ENCODE measurements around the gene VSIG4.
"Not testable (repeated sequence)": the region's sequence is repeated elsewhere in the genome, so short reads cannot be mapped to it uniquely, and the experiment has no call there.

The VSIG4 gene

DNA sequence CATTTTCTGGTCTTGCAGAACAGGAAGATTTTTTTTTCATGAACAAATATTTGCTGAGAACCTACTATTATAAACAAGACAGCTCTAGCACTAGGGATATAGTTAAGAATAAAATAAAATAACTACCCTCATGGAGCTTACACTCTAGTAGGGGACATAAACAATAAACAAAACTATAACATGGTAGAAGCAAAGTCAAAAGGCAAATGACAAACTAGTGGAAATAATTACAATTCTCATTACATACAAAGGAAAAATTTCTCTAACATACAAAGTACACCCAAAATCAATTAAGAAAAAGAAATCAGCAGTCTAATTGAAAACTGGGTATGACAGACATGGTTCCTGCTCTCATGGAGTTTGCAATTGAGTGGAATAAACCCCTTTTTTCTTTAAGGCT is 32.0 kb downstream of the VSIG4 start:
- no peak for DNase-seq

DNA sequence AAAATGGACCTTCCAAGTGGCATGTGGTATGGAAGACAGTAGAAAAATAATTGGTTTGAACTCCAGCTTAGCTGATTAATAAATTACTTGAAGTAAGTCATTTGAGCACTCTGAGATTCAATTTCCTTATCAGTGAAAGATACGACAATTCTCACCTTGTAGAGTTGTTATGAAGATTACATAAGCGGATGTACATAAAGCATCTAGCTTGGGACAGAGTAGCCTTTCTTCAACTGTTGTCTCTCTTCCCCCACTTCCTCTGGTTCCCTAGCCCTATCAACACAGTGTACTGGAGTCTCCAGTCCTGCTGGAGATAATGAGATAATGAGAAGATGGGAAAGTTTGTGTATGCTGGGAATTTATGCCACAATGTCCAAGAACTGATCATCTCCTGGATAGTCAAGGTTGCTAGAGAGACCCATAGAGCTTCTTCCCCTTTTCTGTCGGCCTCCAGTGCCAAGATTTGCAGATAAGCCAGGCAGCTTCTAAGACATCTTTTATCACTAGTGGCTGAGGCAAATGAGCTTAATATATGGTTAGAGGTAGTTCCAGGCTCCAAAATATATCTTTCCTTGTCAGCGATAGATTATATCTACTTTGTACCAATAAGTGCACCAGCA is 33.9 kb downstream of the VSIG4 start:
- no peak for DNase-seq

DNA sequence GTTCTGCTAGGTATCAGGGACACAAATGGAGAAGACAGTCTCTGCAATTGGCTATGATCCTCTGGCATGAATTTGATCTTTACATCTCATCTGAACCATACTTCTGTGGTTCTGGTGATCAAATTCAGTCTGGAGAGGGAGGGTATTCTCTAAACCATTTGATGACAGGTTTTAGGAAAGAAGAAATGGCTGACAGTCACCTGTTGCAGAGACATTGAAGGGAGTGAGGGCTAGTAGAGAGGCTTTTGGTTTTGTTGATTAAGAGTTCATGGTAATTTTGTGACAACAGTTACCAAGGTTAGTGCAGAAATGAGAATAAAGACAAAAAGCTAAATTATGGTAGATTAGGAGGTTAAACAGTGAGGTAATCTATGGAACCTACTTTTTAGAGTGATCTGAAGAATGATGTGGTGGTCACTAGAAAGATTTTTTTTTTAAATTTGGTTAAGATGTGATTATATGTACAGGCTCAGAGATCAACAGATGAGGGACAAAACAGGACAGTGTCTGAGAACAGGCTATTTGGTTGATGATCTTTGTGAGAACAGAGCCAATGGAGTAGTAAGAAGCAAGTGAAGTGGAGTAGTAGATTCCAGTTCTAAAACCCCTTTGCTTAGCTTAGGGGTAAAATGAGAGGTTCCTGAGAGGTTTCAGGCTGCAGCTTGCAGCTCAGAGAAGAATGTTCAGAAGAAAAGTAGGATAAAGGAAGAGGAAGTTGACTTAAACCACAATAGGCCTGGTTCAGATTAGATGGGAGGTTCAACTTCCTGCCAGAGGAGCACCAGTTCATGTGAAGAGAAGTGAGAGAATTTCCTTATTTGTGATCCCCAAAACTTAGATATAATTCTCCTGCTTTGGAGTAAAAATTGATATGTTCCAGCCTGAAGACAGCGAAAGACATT is 34.7 kb downstream of the VSIG4 start:
- DNase-seq: no peak

DNA sequence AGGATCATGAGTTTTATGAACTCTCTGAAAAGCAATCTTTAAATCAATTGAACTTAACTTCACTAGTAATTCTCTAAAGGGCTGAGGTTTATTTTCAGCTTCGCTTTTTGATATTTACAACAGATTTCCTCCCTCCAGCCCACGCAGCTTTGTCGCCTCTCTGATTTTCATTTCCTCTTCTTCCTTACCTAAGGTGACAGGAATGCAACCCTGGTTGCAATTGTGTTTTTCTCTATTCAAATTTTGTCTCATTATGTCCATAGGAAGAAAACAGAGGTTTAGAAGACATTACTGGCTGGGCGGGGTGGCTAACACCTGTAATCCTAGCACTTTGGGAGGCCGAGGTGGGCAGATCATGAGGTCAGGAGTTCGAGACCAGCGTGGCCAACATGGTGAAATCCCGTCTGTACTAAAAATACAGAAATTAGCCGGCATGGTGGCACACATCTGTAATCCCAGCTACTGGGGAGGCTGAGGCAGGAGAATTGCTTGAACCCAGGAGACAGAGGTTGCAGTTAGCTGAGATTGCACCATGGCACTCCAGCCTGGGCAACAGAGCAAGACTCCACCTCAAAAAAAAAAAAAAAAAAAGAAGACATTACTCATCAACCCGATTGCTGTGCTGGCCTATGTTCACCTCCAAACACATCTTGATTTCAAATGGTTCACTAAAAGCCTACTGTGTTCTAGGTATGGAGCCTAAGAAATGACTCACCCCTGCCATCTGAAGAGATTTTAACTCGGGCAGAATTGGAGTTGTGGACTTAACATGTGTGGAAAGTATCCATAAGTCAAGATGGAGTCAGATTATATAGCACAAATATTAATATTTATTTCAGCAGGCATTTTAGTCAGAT is 36.8 kb downstream of the VSIG4 start:
- DNase-seq: no peak

DNA sequence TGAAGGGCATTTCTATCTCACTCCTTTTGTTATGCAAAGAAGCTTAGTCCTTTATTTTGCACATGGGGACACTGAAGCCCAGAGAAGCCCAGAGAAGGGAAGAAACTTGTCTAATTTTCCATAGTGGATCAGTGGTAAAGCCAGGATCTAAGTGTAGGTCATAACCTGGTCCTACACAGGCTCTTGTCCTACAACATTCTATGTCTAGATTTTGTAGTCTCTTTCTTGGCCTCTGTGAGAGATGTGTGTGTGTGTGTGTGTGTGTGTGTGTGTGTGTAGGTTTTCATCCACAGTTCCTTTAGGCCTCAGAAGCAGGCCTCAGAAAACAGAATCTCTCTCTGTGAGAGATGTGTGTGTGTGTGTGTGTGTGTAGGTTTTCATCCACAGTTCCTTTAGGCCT is 38.3 kb downstream of the VSIG4 start:
- DNase-seq: no peak

DNA sequence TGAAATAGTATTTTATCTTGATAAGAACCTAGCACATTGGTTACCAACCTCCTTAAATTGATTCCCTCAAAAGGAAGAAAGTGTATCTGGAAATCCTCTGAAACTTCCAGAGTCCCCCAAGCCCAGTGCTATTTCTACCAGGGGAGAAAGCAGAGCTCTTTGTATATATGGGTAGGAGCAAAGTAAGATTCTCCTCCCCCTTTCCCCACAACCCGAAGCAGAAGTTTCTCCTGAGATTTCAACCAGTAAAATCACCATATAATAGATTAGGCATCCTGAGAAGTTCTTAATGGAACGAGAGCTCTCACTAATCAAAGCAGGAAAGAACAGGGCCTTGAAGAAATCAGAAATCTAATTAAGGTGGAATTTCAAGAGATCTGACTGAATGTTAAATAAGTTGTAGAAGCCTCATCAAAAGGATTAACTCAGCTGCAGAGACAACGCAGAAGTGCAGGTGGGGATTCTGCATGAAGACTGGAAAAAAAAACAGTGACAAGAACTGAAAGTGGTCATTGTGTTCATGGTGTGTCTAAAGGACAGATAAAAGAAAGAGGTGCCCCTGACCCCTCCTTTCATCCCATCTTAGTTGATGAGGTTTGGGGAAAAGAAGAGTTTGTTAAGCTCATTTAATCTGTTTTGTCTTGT is 39.1 kb downstream of the VSIG4 start:
- no peak for DNase-seq

DNA sequence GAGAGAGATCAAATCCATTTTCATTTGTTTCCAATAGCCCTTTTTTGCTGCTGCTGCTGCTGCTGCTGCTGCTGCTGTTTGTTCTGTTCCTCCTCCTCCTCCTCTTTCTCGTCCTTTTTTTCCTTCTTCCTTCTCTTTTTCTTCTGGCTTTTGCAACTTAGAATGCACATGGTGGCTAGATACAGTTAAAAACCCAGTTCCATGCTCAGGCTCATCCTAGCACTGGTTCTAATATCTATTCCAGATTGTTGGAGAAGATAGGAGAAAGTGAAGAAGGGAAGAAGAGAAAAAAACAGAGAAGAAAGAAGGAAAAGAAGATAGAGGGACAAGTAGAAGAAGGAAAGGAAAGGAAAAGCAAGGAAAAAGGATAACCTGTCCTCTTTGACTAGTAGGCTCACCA is 39.7 kb downstream of the VSIG4 start:
- DNase-seq: no peak

DNA sequence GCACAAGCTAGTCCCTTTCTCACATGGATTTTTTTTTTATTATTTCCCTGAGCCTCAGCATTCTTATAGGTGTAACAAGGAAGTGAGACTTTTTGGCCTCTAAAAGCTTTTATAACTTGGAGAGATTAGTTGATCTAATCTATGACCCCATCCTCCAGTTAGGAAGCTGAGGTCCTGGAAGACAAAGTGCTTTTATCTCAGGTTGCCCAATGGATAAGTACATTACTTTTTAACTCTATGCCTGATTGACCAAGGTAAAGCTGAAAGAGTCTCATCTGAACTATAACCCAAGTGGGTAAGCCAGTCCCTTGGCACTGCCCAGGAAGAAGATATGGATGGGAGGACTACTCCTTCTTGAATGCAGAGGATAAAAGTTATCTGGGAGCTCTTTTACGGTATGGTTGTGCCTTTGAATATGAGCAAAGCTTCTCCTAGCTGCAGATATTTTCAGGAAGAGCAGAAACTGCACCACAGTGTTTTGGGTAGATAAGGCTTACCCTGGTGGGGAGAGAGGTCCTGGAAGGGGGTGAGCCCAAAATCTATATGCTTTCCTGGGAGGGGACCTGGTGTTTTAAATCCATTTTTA is 40.2 kb downstream of the VSIG4 start:
- DNase-seq: no peak

DNA sequence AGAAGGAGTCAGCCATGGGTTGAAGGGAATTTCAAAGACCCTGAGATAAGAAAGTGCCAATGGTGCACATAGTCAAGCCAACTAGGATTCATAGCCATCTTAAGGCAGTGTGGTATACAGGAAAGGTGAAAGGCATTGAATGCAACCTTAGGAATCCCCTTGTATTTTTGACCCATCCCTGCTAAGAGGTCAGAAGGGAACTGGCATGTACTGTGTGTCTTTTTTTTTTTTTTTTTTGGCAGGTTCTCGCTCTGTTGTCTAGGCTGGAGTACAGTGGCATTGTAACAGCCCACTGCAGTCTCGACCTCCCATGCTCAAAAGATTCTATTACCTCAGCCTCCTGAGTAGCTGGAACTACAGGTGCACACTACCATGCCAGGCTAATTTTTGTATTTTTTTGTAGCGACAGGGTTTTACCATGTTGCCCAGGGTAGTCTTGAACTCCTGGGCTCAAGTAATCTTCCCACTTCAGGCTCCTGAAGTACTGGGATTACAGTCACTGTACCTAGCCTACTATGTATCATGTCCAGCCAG is 40.8 kb downstream of the VSIG4 start:
- no peak for DNase-seq

DNA sequence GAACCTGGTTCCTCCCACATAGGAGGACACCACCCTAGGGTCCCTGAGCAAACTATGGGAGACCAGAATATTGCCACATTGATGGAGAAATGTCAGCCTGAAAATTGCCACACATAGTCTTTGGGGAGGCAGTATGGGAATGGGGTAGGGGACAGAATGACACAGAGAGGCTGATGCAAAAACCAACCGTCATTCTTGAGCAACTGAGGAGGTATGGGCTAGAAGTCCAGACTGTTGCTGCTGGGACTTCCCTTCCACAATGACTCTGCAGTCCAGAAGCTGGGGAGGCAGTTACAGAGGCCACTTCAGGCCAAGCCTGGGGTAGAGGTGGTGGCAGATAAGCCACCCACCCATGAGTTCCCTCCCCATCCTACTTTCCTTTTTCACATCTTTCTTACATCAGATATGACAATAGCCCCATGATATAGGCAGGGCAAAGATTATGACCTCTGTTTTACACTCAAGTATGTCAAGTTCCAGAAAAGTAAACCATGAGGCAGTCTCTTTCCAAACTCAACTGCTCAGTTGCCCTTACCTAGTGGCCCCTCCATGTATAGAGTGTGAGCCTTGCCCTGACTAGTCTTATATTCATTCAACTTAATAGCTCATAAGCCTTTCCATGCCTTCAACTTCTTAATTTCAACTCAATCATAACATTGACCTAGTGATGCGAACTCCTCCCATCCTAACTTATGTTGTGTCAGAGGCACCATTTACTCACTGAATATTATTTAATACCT is 41.7 kb downstream of the VSIG4 start:
- DNase-seq: no peak

DNA sequence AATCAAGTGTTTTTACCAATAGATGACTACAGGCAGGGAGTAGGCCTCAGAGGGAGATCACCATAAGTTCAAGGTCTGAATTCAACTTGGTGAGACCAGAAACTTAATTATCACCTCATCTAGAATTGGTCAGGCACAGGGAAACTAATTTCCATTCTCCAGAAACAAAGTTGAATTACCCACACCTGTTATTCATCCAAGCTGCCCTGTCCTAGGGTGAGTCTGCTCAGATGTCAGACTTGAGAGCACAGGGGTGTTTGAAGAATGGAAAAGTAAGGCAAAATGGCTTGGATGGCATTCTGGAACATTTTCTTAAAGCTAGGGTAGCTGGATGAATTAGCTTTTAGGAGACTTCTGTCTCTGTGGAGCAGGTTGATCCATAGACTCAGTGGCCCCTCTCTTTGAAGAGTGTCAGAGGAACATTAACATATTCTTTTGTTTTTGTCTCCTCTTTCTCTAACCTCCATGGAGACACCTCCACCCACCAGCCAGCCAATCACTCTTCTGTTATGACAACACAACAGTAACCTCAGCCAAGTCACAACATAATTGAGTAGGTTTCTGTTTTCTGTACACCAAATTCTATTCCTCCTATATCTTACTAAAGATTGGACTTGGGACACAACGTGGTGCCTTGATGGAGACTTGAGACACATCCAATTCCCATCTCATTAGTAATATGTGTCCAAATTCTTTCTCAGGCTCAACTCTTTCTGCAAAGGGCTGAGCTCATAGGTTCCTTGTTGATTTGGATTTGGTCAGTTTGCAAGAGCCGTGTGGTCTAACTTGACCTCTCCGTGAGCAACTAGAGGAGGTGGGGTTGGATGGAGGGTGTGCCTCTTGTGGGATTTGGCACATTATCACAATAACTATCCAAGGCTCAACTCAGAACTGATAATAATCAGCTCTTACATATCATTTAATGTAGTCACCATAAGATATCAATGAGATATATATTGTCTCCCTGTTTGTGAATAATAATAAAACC is 45.1 kb downstream of the VSIG4 start:
- DNase-seq: no peak

DNA sequence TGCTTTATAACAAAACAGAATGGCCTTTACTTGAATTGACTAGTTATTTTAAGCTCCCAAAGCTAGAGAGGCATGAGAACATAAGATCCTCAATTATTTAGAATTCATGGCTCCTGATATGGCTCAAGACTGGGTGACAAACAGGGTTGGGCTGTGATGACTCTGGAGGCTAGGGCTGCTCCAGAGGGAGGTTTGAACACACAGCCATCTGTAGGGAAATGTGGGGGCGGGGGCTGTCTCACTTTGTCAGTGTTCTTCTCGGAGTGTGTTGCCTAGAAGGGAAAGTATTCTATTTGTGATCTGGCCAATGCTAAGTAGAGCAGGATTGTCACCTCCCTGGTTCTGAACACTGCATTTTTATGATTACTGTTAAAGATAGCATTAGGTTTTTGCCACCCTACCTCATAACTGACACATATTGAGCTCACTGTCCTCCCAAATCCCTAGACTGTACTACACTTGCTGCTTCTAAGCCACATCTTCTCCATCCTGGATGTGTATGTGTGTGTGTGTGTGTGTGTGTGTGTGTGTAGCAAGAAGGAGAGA is 45.9 kb downstream of the VSIG4 start:
- no peak for DNase-seq

DNA sequence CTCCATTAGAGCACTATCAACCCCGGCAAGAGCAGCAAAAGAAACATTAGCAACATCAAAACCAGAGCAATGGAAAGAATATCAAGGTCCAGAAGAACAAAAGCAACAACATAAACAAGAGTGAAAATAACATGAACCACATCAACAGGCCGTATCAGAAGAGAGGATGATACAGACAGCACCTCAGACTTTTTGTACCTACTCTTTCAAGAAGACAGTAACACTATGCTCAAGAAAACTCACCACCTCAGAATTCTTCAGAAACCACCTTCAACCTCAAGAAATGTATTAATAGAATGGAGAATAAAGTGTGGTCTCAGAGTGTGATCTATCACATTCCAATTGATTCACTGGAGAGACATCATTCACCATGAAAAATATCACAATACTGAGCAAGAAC is 46.5 kb downstream of the VSIG4 start:
- DNase-seq: no peak

DNA sequence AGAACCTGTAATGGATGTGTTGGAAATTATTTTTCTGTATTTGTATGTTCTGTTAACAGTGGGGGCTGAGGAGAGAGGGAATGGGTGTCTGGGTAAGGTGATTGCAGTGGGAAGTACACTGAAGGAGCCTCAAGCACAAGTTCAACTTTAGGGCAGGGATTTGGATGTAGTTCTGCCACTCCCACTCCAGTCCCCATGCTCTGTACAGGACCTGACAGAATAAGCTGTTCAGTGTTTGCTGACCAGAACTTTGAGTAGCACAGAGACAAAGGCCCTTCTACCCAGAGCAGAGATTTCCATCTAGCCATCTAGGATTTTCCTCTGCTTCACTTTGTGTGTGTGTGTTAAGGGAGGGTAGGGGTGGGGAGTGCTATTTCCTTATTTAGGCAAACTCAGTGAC is 49.2 kb downstream of the VSIG4 start:
- DNase-seq: no peak

DNA sequence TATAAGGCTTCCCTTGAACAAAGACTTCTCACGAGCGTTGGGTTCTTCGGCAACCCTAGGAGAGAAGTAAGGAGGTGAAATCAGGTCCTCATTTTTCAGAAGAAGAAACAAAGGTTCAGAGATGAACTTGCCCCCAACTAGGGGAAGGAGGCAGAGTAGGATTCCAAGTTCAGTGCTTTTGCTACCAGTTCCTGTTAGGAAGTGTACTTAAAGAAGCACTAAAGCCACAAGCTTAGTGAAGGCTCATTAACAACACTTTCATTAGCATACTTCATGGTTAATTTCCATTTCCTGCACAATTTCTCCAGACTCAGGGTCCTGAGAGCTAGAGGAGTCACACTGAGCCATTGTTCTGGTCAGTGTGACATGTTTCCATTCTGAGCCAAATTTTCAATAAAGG is 52.1 kb downstream of the VSIG4 start:
- no peak for DNase-seq

DNA sequence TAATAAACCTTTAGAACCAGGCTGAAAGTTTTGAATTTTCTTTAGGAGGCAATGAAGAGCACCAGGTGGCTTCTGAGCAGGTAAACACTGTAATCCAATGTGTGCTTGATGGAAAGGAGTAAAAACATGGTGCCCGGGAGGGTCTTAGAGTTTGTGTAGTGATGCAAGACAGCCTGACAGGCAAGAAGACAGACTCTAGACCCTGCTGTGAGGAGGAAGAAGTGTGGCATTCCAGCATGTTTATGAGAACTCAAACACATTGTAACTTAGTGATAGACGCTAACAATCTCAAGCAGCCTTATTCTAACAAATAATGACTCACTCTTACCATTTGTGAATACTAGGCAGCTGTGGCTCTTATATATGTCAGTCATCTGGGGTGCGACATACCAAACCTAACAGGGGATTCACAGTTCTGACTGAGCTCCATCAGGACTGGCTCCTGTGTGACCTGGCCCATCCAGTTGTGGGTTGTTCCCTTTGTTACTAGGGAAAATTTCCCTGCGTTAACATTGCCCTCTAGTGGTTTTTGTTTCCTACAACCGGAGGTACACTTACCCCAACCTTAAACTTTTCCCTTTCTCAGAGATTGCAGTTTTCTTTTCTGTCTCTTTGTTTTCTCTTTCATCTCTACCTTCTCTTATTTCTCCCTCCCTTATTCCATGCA is 53.8 kb downstream of the VSIG4 start:
- DNase-seq: peak; percentile 7

DNA sequence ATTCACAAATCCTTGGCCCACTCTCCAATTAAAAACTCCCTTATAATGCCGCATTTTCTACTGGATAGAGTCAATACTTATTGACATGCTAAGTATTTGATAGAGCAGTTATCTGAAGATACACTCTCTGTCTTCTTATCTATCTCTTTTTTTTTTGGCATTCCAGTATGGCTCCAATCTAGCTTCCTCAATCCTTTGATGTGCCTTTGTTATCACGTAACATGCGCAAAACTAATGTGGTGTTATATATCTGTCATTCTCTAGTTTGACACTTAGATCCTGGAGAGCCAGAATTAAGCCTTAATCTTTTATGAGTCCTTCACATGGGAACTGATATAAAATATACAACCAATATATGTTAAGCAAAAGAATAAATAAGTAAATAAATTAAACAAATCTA is 54.7 kb downstream of the VSIG4 start:
- no peak for DNase-seq

DNA sequence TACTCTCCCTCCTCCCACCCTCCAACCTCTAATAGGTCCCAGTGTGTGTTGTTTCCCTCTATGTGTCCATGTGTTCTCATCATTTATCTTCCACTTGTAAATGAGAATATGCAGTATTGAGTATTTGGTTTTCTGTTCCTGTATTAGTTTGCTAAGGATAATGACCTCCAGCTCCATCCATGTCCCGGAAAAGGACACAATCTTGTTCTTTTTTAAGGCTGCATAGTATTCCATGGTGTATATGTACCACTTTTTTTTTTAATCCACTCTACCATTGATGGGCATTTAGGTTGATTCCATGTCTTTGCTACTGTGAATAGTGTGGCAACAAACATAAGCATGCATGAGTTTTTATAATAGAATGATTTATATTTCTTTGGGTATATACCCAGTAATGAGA is 62.7 kb downstream of the VSIG4 start:
- DNase-seq: not testable (repeated sequence)

DNA sequence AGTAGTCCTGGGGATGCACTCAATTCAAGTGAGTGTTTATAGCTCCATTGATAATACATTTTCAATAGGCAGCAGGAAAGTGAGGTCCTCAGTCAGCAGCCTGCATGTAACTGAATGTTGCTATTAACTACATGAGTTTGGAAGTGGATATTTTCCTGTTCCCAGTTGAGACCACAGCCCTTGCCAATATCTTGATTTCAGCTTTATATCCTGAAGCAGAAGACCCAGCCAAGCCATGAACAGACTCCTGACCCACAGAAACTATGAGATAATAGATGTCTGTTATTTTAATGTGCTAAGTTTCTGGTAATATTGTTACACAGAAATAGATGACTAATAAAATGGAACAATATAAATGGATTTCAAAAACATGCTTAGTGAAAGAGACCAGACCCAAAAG is 63.7 kb downstream of the VSIG4 start:
- no peak for DNase-seq
